ENCODE measurements around the gene STXBP5. TPM values are rescaled to one million over a fixed set of nuclear protein-coding genes. Genes with fewer than 3 reads are reported as not detected.
"Not testable (repeated sequence)": the region's sequence is repeated elsewhere in the genome, so short reads cannot be mapped to it uniquely, and the experiment has no call there.

STXBP5 gene
- polyA plus RNA-seq, 4 donors, result 12.6 to 18.0 (median 15.5) TPM

DNA sequence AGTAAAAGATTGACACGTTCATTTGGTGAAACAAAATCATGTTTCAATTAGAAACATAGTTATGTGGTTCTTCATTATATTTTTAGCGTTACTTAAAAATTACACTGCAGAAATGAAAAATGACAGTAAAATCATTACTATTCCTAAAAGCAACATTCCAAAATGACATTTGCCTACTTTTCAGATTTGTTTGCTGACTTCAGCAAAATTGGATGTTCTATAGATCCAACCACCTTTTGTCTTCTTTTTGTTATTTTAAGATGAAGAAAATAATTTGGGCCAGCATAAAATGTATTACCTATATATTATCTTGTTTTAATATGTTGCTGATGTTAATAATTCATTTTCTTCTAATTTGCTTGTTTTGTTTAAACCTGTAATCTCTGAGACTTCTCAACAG is 30.5 kb downstream of the STXBP5 start:
- DNase-seq (ENCODE audit: low read depth in 4 of 4, low spot score in 2 of 4), result no peak

DNA sequence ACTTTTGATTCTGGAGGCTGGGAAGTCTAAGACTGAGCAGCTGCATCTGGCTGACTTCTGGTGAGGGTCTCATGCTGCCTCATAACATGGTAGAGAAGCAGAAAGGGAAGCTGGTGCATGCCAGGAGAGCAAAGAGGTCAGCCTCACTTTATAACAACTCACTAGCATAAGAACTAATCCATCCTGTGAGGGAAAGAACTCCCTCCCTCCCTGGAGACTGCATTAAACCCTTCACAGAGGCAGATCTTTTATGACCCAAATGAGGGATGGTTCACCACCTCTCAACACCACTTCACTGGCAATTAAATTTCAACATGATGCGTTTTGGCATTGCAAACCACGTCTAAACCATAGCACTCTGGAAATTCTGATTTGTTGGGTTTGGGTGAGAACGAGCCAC is 33.9 kb downstream of the STXBP5 start:
- no peak for DNase-seq (ENCODE audit: low read depth in 4 of 4, low spot score in 2 of 4)

DNA sequence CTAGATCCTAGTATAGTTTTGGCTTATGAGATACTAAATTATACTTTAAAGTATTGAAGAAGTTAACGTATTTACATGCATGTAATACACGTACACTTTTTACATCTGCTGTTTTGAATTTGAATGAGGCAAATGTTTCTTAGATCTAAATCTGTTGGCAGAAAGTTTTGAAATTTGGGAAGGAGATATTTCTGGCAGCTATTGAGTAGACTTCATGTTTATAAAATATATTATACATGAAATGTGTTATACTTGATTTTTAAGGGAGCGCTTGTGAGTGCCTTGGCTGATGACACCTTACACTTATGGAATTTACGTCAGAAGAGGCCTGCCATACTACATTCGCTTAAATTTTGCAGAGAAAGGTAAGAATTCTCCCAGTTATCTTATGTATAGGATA is 34.7 kb downstream of the STXBP5 start:
- no peak for DNase-seq (ENCODE audit: low read depth in 4 of 4, low spot score in 2 of 4)

- DNase-seq (ENCODE audit: low read depth in 4 of 4, low spot score in 2 of 4), result no peak
Observed at GRCh38 chr6:147244832-147245231, 40.6 kb downstream of the STXBP5 start.

DNA sequence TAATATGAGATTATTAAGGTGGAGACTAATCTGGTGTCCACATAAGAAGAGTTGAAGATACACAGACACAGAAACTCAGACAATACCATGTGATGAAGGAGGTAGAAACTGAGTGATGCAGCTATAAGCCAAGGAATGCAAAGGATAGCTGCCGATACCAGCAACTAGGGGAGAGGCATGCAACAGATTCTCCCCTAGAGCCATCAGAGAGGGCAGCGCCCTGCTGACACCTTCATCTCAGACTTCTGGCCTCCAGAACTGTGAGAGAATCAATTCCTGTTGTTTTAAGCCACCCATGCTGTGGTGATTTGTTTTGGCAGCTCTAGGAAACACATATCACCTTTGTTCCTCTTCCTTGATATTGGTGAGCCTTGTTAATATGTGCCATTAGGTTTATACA is 41.5 kb downstream of the STXBP5 start:
- no peak for DNase-seq (ENCODE audit: low read depth in 4 of 4, low spot score in 2 of 4)

GRCh38 chr6:147246853-147247635 is 42.8 kb downstream of the STXBP5 start:
- DNase-seq (ENCODE audit: low read depth in 4 of 4, low spot score in 2 of 4), result no peak

- no peak for DNase-seq (ENCODE audit: low read depth in 4 of 4, low spot score in 2 of 4)
Observed at GRCh38 chr6:147248859-147249258, 44.6 kb downstream of the STXBP5 start.

DNA sequence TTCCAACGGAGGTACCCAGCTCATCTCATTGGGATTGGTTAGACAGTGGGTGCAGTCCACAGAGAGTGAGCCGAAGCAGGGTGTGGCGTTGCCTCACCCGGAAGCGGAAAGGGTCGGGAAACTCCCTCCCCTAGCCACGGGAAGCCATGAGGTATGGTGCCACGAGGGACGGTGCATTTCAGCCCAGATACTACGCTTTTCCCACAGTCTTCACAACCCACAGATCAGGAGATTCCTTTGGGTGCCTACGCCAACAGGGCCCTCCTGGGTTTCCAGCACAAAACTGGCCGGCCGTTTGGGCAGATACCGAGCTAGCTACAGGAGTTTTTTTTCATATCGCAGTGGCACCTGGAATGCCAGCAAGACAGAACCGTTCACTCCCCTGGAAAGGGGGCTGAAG is 46.9 kb downstream of the STXBP5 start:
- no peak for DNase-seq (ENCODE audit: low read depth in 4 of 4, low spot score in 2 of 4)

- DNase-seq (ENCODE audit: low read depth in 4 of 4, low spot score in 2 of 4), result not testable (repeated sequence)
Observed at GRCh38 chr6:147254929-147255473, 50.8 kb downstream of the STXBP5 start.

DNA sequence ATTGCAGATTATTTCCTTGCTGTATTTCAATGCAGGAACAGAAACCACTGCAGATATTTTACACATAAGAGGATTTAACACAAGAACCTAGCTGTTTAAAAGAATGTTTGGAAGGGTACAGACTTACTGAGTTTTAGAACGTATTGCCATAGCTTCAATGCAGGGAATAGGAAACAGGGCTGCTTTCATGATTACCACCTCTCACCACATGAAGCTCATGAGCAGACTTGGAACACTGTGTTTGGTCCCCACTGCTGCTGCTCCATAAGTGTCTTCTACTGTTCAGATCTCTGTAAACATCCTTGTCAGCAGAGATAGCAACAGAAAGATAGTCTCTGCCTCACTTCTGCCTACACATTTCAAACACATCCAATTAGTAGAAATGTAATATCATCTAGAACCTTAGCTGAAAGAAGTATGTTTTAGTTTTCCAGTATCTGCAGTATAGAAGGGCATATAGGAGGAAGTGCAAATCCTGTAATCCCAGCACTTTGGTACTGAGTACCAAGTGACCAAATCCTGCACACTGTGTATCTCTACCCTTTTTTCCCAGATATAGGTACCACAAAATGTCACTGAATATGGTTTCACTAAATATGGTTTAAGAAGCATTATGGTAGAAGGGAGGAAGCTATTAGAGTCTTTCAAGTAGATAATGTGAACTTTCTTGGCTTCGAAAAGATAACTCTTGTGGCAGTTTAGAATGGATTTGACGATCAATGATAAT is 51.9 kb downstream of the STXBP5 start:
- DNase-seq (ENCODE audit: low read depth in 4 of 4, low spot score in 2 of 4), result no peak

GRCh38 chr6:147257760-147258159 is 53.5 kb downstream of the STXBP5 start:
- no peak for DNase-seq (ENCODE audit: low read depth in 4 of 4, low spot score in 2 of 4)

- DNase-seq (ENCODE audit: low read depth in 4 of 4, low spot score in 2 of 4), result no peak
Observed at GRCh38 chr6:147260091-147260490, 55.9 kb downstream of the STXBP5 start.

- no peak for DNase-seq (ENCODE audit: low read depth in 4 of 4, low spot score in 2 of 4)
Observed at GRCh38 chr6:147262946-147263345, 58.7 kb downstream of the STXBP5 start.

DNA sequence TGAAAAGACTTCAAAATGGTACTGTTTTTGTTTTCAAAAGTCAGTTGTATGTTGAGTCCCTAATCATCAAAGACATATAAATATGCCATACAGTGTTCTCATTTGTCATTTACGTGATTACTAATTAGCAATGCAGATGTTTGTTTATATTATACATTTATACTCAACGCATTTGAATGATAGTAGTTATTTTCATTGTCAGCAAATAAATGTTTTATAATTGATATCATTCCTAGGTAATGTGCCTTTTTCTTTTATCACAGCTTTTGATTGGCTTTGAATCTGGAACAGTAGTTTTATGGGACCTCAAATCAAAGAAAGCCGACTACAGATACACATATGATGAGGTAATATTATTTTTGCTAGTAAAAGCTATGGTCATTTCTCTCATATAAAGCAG is 62.6 kb downstream of the STXBP5 start:
- no peak for DNase-seq (ENCODE audit: low read depth in 4 of 4, low spot score in 2 of 4)

GRCh38 chr6:147267658-147268057 is 63.4 kb downstream of the STXBP5 start:
- no peak for DNase-seq (ENCODE audit: low read depth in 4 of 4, low spot score in 2 of 4)

DNA sequence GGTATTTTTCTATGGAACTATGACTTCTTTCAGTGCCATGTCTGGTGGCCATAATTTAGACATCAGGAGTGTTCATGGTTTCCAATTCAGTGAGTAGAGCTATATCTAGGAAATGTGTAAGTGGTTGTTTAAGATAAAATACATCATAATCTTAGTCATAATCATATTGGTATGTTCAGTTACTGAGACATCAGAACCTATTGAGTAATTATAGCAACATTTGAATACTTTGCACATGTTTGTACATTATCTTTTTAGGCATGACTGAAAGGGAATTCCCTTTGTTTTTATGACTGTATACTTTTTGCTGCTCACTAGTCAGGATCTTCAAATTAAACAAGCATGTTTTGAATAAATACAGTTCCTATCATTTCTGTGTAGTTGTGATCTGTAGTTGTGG is 64.0 kb downstream of the STXBP5 start:
- DNase-seq (ENCODE audit: low read depth in 4 of 4, low spot score in 2 of 4), result no peak

GRCh38 chr6:147274012-147274411 is 69.8 kb downstream of the STXBP5 start:
- DNase-seq (ENCODE audit: low read depth in 4 of 4, low spot score in 2 of 4), result no peak

GRCh38 chr6:147274776-147275175 is 70.6 kb downstream of the STXBP5 start:
- no peak for DNase-seq (ENCODE audit: low read depth in 4 of 4, low spot score in 2 of 4)

- no peak for DNase-seq (ENCODE audit: low read depth in 4 of 4, low spot score in 2 of 4)
Observed at GRCh38 chr6:147278891-147279290, 74.7 kb downstream of the STXBP5 start.

GRCh38 chr6:147279427-147279826 is 75.2 kb downstream of the STXBP5 start:
- DNase-seq (ENCODE audit: low read depth in 4 of 4, low spot score in 2 of 4), result no peak

GRCh38 chr6:147281895-147282565 is 77.8 kb downstream of the STXBP5 start:
- DNase-seq (ENCODE audit: low read depth in 4 of 4, low spot score in 2 of 4), result no peak
